ENCODE results near the gene HOTAIR.

The HOTAIR gene

DNA sequence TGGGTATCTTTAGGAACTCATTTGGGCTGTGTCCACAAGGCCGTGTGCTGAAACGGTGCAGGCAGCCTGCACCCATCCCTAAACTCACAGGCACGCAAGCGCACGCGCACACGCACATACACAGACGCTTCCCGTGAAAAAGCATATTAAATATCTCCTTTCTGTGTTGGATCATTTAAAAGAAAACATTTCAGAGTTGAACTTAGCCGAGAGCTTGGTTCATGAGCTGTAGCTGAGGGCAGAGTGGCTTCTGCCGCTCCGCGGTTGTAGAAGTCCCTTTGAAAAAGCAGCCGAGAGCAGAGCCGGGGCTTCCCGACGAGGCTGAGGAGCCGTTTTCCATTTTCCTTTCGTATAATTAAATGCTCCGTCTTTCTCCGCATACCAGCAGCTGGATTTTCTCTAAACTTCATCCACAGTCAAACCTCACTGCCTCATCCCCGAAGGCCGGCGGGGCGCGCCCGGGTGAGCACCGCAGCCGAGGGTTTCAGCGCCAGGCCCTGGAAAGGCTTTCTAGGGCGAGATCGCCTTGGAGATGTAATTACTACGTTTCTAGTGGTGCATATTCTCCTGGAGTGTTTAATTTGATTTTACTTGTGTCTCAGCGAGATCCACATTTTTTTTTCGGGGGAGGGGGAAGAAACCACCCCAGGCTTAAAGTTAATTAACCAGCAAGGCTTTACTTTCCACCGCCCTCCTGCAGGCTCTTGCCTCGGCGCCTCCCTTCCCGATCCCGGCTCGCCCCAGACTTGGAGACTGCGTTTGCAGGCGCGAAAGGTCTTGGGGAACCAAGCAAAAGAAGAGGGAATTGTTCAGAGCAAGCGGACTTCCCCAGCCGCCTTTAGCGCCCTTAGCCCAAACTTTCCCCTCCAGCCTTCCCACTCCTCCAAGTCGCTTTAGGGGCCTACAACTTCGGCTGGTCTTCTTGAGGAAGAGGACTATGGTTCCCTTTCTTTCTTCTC lies 39.1 kb downstream of the HOTAIR start:
- H3K27me3 ChIP-seq (ENCODE audit: control insufficient read depth in 5 of 5, insufficient read depth in 4 of 5, low read length in 5 of 5): peaks cover 75 to 97% (median 91%) of the 10 kb centered on the region in 5 donors
- no peak overlapping the region for H3K4me3 ChIP-seq (ENCODE audit: low read depth in 1 of 5, low read length in 5 of 5)

GRCh38 chr12:53932915-53933314 lies 41.8 kb downstream of the HOTAIR start:
- Histone ChIP-seq H3K27me3 (ENCODE audit: control insufficient read depth in 5 of 5, insufficient read depth in 4 of 5, low read length in 5 of 5) (peaks cover 83 to 98% (median 93%) of the 10 kb centered on the region in 5 donors), H3K36me3 (ENCODE audit: control insufficient read depth in 5 of 5, insufficient read depth in 5 of 5, low read length in 5 of 5) (no peaks in the 10 kb centered on the region)

More for the DNA sequence above, 39.1 kb downstream of the HOTAIR start:
- H3K27ac ChIP-seq (ENCODE audit: low read depth, low read length): no peak overlapping the region
- no peaks in the 10 kb centered on the region for H3K36me3 ChIP-seq (ENCODE audit: control insufficient read depth in 5 of 5, insufficient read depth in 5 of 5, low read length in 5 of 5)
- H3K9ac ChIP-seq (ENCODE audit: low read length in 5 of 5): no peak overlapping the region
- H3K4me1 ChIP-seq (ENCODE audit: control insufficient read depth in 5 of 5, insufficient read depth in 5 of 5, low read length in 5 of 5): peaks cover 0 to 17% (median 4%) of the 10 kb centered on the region in 5 donors
- H3K9me3 ChIP-seq (ENCODE audit: control insufficient read depth in 5 of 5, low read length in 5 of 5): no peaks in the 10 kb centered on the region

GRCh38 chr12:53931844-53932581 lies 42.7 kb downstream of the HOTAIR start:
- Histone ChIP-seq H3K9me3 (ENCODE audit: control insufficient read depth in 5 of 5, low read length in 5 of 5) (peaks cover 0 to 3% (median 0%) of the 10 kb centered on the region in 5 donors), H3K4me1 (ENCODE audit: control insufficient read depth in 5 of 5, insufficient read depth in 5 of 5, low read length in 5 of 5) (peaks cover 0 to 9% (median 0%) of the 10 kb centered on the region in 5 donors), H3K9ac (ENCODE audit: low read length in 5 of 5) (no peak overlapping the region), H3K27ac (ENCODE audit: low read depth, low read length) (no peak overlapping the region), H3K4me3 (ENCODE audit: low read depth in 1 of 5, low read length in 5 of 5) (no peak overlapping the region), H3K36me3 (ENCODE audit: control insufficient read depth in 5 of 5, insufficient read depth in 5 of 5, low read length in 5 of 5) (no peaks in the 10 kb centered on the region), H3K27me3 (ENCODE audit: control insufficient read depth in 5 of 5, insufficient read depth in 4 of 5, low read length in 5 of 5) (peaks cover 82 to 98% (median 89%) of the 10 kb centered on the region in 5 donors)

More at GRCh38 chr12:53932915-53933314, 41.8 kb downstream of the HOTAIR start:
- peaks cover 0 to 5% (median 0%) of the 10 kb centered on the region in 5 donors for H3K4me1 ChIP-seq (ENCODE audit: control insufficient read depth in 5 of 5, insufficient read depth in 5 of 5, low read length in 5 of 5)
- H3K27ac ChIP-seq (ENCODE audit: low read depth, low read length): no peak overlapping the region
- no peak overlapping the region for H3K4me3 ChIP-seq (ENCODE audit: low read depth in 1 of 5, low read length in 5 of 5)
- no peak overlapping the region for H3K9ac ChIP-seq (ENCODE audit: low read length in 5 of 5)
- peaks cover 0 to 3% (median 0%) of the 10 kb centered on the region in 5 donors for H3K9me3 ChIP-seq (ENCODE audit: control insufficient read depth in 5 of 5, low read length in 5 of 5)

- Histone ChIP-seq H3K4me1 (ENCODE audit: control insufficient read depth in 5 of 5, insufficient read depth in 5 of 5, low read length in 5 of 5) (peaks cover 0 to 9% (median 0%) of the 10 kb centered on the region in 5 donors), H3K9me3 (ENCODE audit: control insufficient read depth in 5 of 5, low read length in 5 of 5) (peaks cover 0 to 3% (median 0%) of the 10 kb centered on the region in 5 donors), H3K27ac (ENCODE audit: low read depth, low read length) (no peak overlapping the region), H3K27me3 (ENCODE audit: control insufficient read depth in 5 of 5, insufficient read depth in 4 of 5, low read length in 5 of 5) (peaks cover 83 to 98% (median 89%) of the 10 kb centered on the region in 5 donors), H3K9ac (ENCODE audit: low read length in 5 of 5) (no peak overlapping the region), H3K36me3 (ENCODE audit: control insufficient read depth in 5 of 5, insufficient read depth in 5 of 5, low read length in 5 of 5) (no peaks in the 10 kb centered on the region), H3K4me3 (ENCODE audit: low read depth in 1 of 5, low read length in 5 of 5) (no peak overlapping the region)
Measured at GRCh38 chr12:53930591-53931255, 44.0 kb downstream of the HOTAIR start.

- Histone ChIP-seq H3K27me3 (ENCODE audit: control insufficient read depth in 5 of 5, insufficient read depth in 4 of 5, low read length in 5 of 5) (peaks cover 78 to 98% (median 81%) of the 10 kb centered on the region in 5 donors), H3K9me3 (ENCODE audit: control insufficient read depth in 5 of 5, low read length in 5 of 5) (peaks cover 0 to 3% (median 0%) of the 10 kb centered on the region in 5 donors), H3K4me1 (ENCODE audit: control insufficient read depth in 5 of 5, insufficient read depth in 5 of 5, low read length in 5 of 5) (peaks cover 0 to 9% (median 0%) of the 10 kb centered on the region in 5 donors), H3K4me3 (ENCODE audit: low read depth in 1 of 5, low read length in 5 of 5) (no peak overlapping the region), H3K27ac (ENCODE audit: low read depth, low read length) (no peak overlapping the region), H3K9ac (ENCODE audit: low read length in 5 of 5) (no peak overlapping the region), H3K36me3 (ENCODE audit: control insufficient read depth in 5 of 5, insufficient read depth in 5 of 5, low read length in 5 of 5) (no peaks in the 10 kb centered on the region)
Measured at GRCh38 chr12:53929527-53929926, 45.2 kb downstream of the HOTAIR start.

GRCh38 chr12:53928054-53928835 lies 46.5 kb downstream of the HOTAIR start:
- H3K4me3 ChIP-seq (ENCODE audit: low read depth in 1 of 5, low read length in 5 of 5): no peak overlapping the region
- no peak overlapping the region for H3K9ac ChIP-seq (ENCODE audit: low read length in 5 of 5)
- peaks cover 0 to 9% (median 0%) of the 10 kb centered on the region in 5 donors for H3K4me1 ChIP-seq (ENCODE audit: control insufficient read depth in 5 of 5, insufficient read depth in 5 of 5, low read length in 5 of 5)
- H3K9me3 ChIP-seq (ENCODE audit: control insufficient read depth in 5 of 5, low read length in 5 of 5): peaks cover 0 to 3% (median 0%) of the 10 kb centered on the region in 5 donors
- peaks cover 67 to 97% (median 79%) of the 10 kb centered on the region in 5 donors for H3K27me3 ChIP-seq (ENCODE audit: control insufficient read depth in 5 of 5, insufficient read depth in 4 of 5, low read length in 5 of 5)
- H3K36me3 ChIP-seq (ENCODE audit: control insufficient read depth in 5 of 5, insufficient read depth in 5 of 5, low read length in 5 of 5): no peaks in the 10 kb centered on the region
- no peak overlapping the region for H3K27ac ChIP-seq (ENCODE audit: low read depth, low read length)

GRCh38 chr12:53927220-53928029 lies 47.3 kb downstream of the HOTAIR start:
- H3K4me3 ChIP-seq (ENCODE audit: low read depth in 1 of 5, low read length in 5 of 5): no peak overlapping the region
- H3K9ac ChIP-seq (ENCODE audit: low read length in 5 of 5): no peak overlapping the region
- peaks cover 64 to 94% (median 81%) of the 10 kb centered on the region in 5 donors for H3K27me3 ChIP-seq (ENCODE audit: control insufficient read depth in 5 of 5, insufficient read depth in 4 of 5, low read length in 5 of 5)
- peaks cover 0 to 3% (median 0%) of the 10 kb centered on the region in 5 donors for H3K9me3 ChIP-seq (ENCODE audit: control insufficient read depth in 5 of 5, low read length in 5 of 5)
- no peaks in the 10 kb centered on the region for H3K36me3 ChIP-seq (ENCODE audit: control insufficient read depth in 5 of 5, insufficient read depth in 5 of 5, low read length in 5 of 5)
- no peak overlapping the region for H3K27ac ChIP-seq (ENCODE audit: low read depth, low read length)
- H3K4me1 ChIP-seq (ENCODE audit: control insufficient read depth in 5 of 5, insufficient read depth in 5 of 5, low read length in 5 of 5): peaks cover 0 to 9% (median 0%) of the 10 kb centered on the region in 5 donors

GRCh38 chr12:53924521-53925405 lies 50.0 kb downstream of the HOTAIR start:
- Histone ChIP-seq H3K36me3 (ENCODE audit: control insufficient read depth in 5 of 5, insufficient read depth in 5 of 5, low read length in 5 of 5) (no peaks in the 10 kb centered on the region), H3K4me3 (ENCODE audit: low read depth in 1 of 5, low read length in 5 of 5) (no peak overlapping the region), H3K27ac (ENCODE audit: low read depth, low read length) (no peak overlapping the region), H3K4me1 (ENCODE audit: control insufficient read depth in 5 of 5, insufficient read depth in 5 of 5, low read length in 5 of 5) (peaks cover 0 to 9% (median 0%) of the 10 kb centered on the region in 5 donors), H3K27me3 (ENCODE audit: control insufficient read depth in 5 of 5, insufficient read depth in 4 of 5, low read length in 5 of 5) (peaks cover 53 to 78% (median 71%) of the 10 kb centered on the region in 5 donors), H3K9ac (ENCODE audit: low read length in 5 of 5) (no peak overlapping the region), H3K9me3 (ENCODE audit: control insufficient read depth in 5 of 5, low read length in 5 of 5) (peaks cover 0 to 3% (median 0%) of the 10 kb centered on the region in 5 donors)
